ENCODE measurements around the gene HRH1. TPM values are rescaled to one million over a fixed set of nuclear protein-coding genes. Genes with fewer than 3 reads are reported as not detected.

Gene HRH1
- total and polyA plus RNA-seq, 10 of the 15 experiments (the other 5 are each of a cell fraction or from before 2014, with no cell fraction given), result not detected

GRCh38 chr3:11304175-11304574 lies 149.9 kb downstream of the HRH1 start:
- Histone ChIP-seq H3K27ac (ENCODE audit: control insufficient read depth, insufficient read depth) (no peak overlapping the region), H3K9ac (ENCODE audit: control insufficient read depth, insufficient read depth, low read length) (no peak overlapping the region), H2AFZ (ENCODE audit: control insufficient read depth, low read depth, low read length) (no peak overlapping the region), H3K9me3 (replicated peaks; ENCODE audit: control insufficient read depth, insufficient read depth, low read length) (no peaks in the 10 kb centered on the region), H3K4me1 (ENCODE audit: control insufficient read depth, insufficient read depth, low read length) (peaks cover 3% of the 10 kb centered on the region; the same call in 1 of the 2 replicates), H4K20me1 (ENCODE audit: control insufficient read depth, insufficient read depth) (no peaks in the 10 kb centered on the region), H3K79me2 (ENCODE audit: control insufficient read depth, insufficient read depth, low read length) (no peaks in the 10 kb centered on the region), H3K36me3 (ENCODE audit: control insufficient read depth in 2 of 2, insufficient read depth in 2 of 2, low read length in 1 of 2) (peaks cover 6 to 14% of the 10 kb centered on the region in 2 experiments; a peak in 3 of 4 replicates), H3K4me3 (no peak overlapping the region), H3K4me2 (ENCODE audit: control insufficient read depth, insufficient read depth) (no peak overlapping the region), H3K27me3 (replicated peaks in 1 of 2; ENCODE audit: control insufficient read depth in 2 of 2, insufficient read depth in 2 of 2, low read length in 1 of 2) (no peaks in the 10 kb centered on the region)
- POLR2A ChIA-PET, result interaction anchor here (0.7 kb wide), 1 partner anchor 30 kb away, joined by 7 read pairs; no protein-coding TSS in a partner anchor
- SMC1A ChIA-PET (ENCODE audit: uncharacterized antibody, unreplicated experiment), result interaction anchor here (0.9 kb wide), 1 partner anchor 25 kb away, joined by 3 read pairs; no protein-coding TSS in a partner anchor
- FAIRE-seq (no peak), ATAC-seq (no peak), DNase-seq (ENCODE audit: low read depth, low spot score) (no peak)
- RAD21 ChIA-PET (ENCODE audit: unreplicated experiment), result no interaction called here
- 98% methylated on average over 6 of the region's 6 CpGs for WGBS (ENCODE audit: insufficient coverage, insufficient replicate concordance, low lambda C conversion rate, missing lambda C conversion rate)
- CTCF ChIA-PET, result no interaction called here
- no peak for TF ChIP-seq BHLHE40 (IDR thresholded peaks at IDR 0.05; ENCODE audit: borderline replicate concordance in 1 of 2, low read depth in 2 of 2, low read length in 1 of 2)
- TF ChIP-seq ELK1 (IDR thresholded peaks at IDR 0.05; ENCODE audit: low read depth, low read length), result no peak
- TF ChIP-seq POU2F2 (IDR thresholded peaks at IDR 0.05; ENCODE audit: borderline replicate concordance, low read depth, low read length), result no peak
- TF ChIP-seq USF1 (IDR thresholded peaks at IDR 0.05; ENCODE audit: borderline replicate concordance, extremely low read length, insufficient read depth, low read depth, low read length), result no peak
- no peak for TF ChIP-seq RB1 (IDR thresholded peaks at IDR 0.05; ENCODE audit: borderline replicate concordance)
- in situ Hi-C loops (cut with MboI) (no loop called here), intact Hi-C loops (cut with micrococcal nuclease; ENCODE audit: unreplicated experiment) (no loop called here)
- no TSS peak for BruUV-seq (replicated peaks)
